Tibial nerve (tissue), 4 donors: ENCODE results near the gene ULK1.

ENCODE experiments used
- EP300 ChIP-seq, 2 donors: sonication (generic); formaldehyde crosslinking; IDR thresholded peaks; one replicate each; pipeline ENCODE4 v1.6.1; 2017; ENCODE audit warnings: antibody characterized with exemption in 2 of 2, mild to moderate bottlenecking in 1 of 2
- POLR2A ChIP-seq, 2 donors: fragments of 450-650 bp; IDR thresholded peaks; one replicate each; pipeline ENCODE4 v1.6.1; 2017; ENCODE audit warnings: antibody characterized with exemption in 2 of 2, mild to moderate bottlenecking in 2 of 2, moderate library complexity in 2 of 2
- TF ChIP-seq, protein P1 (sequence below), 5 experiments: fragments of 200-600 bp in 3 of 5; fragments of 450-650 bp in 2 of 5; sonication (generic) in 3 of 5; IDR thresholded peaks; one replicate each; pipeline ENCODE4 v1.5.1; 2016 to 2019; ENCODE audit warnings: antibody characterized with exemption in 5 of 5, mild to moderate bottlenecking in 3 of 5, moderate library complexity in 2 of 5

DNA sequence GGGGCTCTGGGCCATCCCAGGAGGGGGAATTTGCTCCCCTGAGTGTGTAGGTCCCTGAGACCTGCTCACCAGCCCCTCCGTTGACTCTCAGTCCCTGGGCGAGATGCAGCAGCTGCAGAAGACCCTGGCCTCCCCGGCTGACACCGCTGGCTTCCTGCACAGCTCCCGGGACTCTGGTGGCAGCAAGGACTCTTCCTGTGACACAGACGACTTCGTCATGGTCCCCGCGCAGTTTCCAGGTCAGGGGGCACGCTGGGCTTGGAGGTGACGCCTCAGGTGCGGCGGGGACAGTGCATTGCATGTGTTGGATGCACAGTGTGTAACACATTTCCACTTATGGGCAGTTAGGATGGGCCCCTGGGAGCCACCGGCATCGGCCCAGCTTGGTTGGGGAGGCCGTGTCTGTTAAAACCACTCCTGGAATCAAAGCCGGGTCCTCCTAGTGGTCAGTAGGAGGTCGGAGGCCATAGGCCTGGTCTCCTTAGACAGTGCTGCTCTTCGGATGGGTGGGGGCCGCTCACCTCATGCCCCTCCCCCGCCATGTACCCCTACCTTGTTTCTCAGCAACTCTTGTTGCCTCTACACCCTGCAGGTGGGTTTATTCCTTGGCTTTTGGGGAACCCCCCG is 17.5 kb downstream of the ULK1 start:
- TF ChIP-seq, protein P1, sequence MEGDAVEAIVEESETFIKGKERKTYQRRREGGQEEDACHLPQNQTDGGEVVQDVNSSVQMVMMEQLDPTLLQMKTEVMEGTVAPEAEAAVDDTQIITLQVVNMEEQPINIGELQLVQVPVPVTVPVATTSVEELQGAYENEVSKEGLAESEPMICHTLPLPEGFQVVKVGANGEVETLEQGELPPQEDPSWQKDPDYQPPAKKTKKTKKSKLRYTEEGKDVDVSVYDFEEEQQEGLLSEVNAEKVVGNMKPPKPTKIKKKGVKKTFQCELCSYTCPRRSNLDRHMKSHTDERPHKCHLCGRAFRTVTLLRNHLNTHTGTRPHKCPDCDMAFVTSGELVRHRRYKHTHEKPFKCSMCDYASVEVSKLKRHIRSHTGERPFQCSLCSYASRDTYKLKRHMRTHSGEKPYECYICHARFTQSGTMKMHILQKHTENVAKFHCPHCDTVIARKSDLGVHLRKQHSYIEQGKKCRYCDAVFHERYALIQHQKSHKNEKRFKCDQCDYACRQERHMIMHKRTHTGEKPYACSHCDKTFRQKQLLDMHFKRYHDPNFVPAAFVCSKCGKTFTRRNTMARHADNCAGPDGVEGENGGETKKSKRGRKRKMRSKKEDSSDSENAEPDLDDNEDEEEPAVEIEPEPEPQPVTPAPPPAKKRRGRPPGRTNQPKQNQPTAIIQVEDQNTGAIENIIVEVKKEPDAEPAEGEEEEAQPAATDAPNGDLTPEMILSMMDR (IDR thresholded peaks at IDR 0.05): no peak
- TF ChIP-seq EP300 (IDR thresholded peaks at IDR 0.05) (no peak), POLR2A (IDR thresholded peaks at IDR 0.05) (no peak)
